GM18951 (cell line): ENCODE data around the gene KLHDC2.

Source experiments
- POLR2A ChIP-seq: IDR thresholded peaks from 4 replicates; pipeline ENCODE4 v1.6.1; 2011; ENCODE audit warnings: mild to moderate bottlenecking; ENCODE audit not compliant: insufficient read length, insufficient read depth; ENCODE audit errors: extremely low read depth
- in situ Hi-C: fragments of 300-500 bp; cut with MboI; formaldehyde crosslinking; loops from one replicate; pipeline ENCODE4 v1.12.0; 2022; ENCODE audit warnings: low sequenced_read_pairs, mixed read lengths, inconsistent platforms; ENCODE audit not compliant: unreplicated experiment

KLHDC2 gene

GRCh38 chr14:49816844-49817243, 48.9 kb downstream of the KLHDC2 start:
- in situ Hi-C loops = no loop called here
- TF ChIP-seq POLR2A = no peak

- in situ Hi-C loops = no loop called here
- TF ChIP-seq POLR2A = no peak
Measured at GRCh38 chr14:49820176-49820575, 52.2 kb downstream of the KLHDC2 start.

- TF ChIP-seq POLR2A = no peak
Measured at GRCh38 chr14:49828640-49829039, 60.7 kb downstream of the KLHDC2 start.

More at GRCh38 chr14:49828640-49829039, 60.7 kb downstream of the KLHDC2 start:
- in situ Hi-C loops = no loop called here
